Left forelimb (tissue), 1 donor: Measurements from ENCODE around the gene DENND4C.
"Not testable (repeated sequence)": the region's sequence is repeated elsewhere in the genome, so short reads cannot be mapped to it uniquely, and the experiment has no call there.

Source experiments
- DNase-seq: peaks from one replicate; pipeline ENCODE4 v3.0.0-alpha.2; 2018; ENCODE audit warnings: low spot score

The DENND4C gene

GRCh38 chr9:19224563-19224962, 5.9 kb upstream of the DENND4C start:
- DNase-seq = no peak

- DNase-seq = no peak
These were observed 718 bp upstream of the DENND4C start for GRCh38 chr9:19229595-19230354.

DNA sequence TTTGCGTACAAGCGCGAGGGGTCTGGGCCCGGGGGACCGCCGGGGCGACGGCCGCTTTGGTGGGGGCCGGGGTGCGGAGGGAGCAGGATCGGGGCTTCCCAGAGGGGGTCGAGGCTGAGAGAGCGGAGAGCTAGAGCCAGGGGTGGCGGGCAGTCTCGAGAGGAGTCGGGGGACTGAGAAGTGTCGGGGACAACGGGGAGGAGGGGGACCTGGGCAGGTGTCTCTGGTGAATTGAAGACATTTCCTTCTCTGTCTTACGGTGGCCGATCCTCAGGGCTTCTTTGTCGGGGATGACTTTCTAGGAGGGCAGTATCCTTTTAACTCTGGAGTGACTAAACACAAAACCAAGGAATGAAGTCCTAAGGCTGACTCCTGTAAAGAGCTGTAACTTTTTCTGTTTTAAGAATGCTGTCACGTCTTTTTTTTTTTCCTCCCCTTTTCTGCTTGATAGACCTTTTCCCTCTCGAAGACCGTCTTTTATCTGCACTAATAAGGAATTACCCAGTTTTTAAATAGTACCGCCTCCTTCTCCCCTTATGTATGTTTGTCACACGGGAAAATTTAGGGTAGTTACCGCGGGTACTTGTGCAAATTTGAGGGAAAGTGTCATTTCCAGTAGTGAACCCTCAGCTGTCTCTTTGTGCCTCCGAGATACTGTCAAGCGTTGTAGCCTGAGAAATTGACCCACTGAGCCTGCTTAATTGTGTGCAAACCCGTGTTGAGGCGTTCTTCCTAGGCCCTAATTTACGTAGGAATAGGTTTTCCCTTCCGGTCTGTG, 822 bp downstream of the DENND4C start:
- DNase-seq = no peak

DNA sequence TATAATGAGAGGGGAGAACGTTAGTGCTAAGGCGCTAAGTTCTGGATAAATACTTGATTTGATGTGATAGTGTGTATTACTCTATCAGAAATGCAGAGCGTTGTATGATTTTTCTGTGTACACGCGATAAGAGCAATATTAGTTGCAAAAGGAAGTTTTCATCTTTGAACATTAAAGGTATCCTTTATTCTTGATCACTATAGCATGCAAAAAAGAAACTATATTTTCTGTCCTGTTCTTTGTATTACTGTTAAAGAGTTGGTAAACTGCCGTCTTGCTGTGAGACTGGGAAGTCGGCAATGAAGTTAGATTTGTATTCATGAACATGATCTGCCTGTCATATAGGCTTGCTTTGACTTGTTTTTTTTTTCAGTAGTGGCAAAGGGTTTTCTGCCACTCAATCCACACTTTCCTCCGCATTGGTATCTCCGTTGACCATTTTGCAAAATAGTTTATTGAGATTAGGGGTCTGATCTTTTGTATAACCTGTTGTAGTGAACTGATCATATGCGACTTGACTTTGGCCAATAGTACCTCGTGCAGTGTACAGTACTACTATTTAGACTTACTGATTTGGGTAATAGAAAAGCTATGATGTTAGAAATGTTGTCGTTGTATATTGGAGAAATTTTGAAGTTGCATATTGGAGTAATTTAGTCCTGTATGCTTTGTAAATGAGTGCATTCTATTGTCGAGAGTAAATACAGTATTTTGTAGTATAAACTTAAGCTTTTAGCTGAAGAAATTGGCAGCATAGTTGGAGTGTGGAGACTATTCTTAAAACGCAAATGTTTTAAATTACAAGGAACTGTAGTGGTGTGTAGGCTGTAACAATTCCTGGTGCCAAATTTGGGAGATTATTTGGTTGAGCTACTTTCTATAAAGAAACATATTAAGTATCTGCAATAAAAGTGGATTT, 1.7 kb downstream of the DENND4C start:
- no peak for DNase-seq

- no peak for DNase-seq
These were observed 2.3 kb downstream of the DENND4C start for GRCh38 chr9:19232823-19233194.

- DNase-seq = no peak
These were observed 2.9 kb downstream of the DENND4C start for GRCh38 chr9:19233344-19233743.

DNA sequence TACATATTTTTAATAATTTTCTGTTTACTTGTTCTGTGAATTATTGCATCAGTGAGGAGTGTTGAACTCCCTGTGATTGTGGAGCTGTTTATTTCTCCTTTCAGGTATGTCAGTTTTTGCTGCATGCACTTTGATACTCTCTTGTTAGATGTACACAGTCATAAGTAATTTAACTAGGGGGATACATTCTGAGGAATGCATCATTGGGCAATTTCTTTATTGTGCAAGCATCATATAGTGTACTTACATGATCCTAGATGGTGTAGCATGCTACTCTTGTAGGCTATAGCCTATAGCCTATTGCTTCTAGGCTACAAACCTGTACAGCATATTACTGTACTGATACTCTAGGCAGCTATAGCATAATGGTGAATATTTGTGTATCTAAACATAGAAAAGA, 9.5 kb downstream of the DENND4C start:
- DNase-seq = no peak

- no peak for DNase-seq
These were observed 11.2 kb downstream of the DENND4C start for GRCh38 chr9:19241728-19242127.

DNA sequence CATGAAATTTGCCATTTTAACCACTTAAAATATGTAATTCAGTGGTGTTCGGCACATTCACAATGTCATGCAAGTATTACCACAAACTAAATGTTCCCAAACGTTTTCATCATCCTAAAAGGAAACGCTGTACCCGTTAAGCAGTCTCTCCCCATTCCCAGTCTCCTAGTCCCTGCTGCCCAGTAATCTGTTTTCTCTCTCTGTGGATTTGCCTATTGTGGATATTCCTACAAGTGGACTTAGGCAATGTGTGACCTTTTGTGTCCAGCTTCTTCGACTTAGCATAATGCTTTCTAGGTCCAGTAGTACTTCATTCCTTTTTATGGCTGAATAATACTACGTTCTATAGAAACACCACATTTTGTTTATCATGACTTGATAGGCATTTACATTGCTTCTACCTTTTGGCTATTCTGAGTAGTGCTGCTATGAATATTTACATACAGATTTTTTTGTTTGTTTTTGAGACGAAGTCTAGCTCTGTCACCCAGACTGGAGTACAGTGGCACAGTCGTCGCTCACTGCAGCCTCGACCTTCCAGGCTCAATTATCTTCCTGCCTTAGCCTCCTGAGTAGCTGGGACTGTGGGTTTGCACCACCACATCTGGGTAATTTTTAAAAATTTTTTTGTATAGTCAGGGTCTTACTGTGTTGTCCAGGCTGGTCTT, 13.0 kb downstream of the DENND4C start:
- no peak for DNase-seq

DNA sequence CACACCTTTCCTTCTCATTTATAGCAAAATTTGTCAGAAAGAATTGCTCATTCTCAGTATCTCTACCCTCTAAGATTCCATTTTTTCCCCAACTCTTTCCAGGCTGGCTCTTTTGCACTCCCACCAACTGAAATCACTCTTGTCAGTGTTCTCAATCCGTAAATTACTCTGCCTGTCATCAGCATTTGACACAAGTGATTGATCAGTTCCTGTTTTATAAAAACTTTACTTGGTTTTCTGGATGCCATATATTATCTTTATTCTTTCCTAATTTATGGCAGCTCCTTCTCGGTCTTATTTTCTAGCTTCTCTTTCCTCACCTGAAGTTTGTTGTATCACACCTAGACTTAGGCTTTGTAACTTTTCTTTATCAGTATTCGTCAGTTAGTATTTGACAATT, 16.4 kb downstream of the DENND4C start:
- no peak for DNase-seq

GRCh38 chr9:19247420-19247819, 16.9 kb downstream of the DENND4C start:
- DNase-seq = no peak

DNA sequence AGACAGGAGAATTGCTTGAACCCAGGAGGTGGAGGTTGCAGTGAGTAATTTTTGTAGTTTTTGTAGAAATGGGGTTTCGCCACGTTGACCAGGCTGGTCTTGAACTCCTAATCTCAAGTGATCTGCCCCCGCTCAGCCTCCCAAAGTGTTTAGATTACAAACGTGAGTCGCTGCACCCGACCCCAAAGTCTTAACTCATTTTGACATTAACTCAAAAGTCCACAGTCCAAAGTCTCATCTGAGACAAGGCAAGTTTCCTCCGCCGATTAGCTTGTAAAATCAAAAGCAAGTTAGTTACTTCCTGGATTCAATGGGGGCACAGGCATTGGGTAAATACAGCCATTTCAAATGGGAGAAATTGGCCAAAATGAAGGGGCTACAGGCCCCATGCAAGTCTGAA, 19.9 kb downstream of the DENND4C start:
- DNase-seq = not testable (repeated sequence)

GRCh38 chr9:19251203-19251602, 20.7 kb downstream of the DENND4C start:
- not testable (repeated sequence) for DNase-seq

DNA sequence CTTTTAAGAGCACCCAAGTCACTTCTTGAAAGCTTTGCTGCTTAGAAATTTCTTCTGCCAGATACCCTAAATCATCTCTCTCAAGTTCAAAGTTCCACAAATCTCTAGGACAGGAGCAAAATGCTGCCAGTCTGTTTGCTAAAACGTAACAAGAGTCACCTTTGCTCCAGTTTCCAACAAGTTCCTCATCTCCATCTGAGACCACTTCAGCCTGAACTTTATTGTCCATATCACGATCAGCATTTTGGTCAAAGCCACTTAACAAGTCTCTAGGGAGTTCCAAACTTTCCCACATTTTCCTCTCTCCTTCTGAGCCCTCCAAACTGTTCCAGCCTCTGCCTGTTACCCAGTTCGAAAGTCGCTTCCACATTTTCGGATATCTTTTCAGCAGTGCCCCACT, 21.1 kb downstream of the DENND4C start:
- not testable (repeated sequence) for DNase-seq

GRCh38 chr9:19252174-19252884, 21.8 kb downstream of the DENND4C start:
- no peak for DNase-seq

DNA sequence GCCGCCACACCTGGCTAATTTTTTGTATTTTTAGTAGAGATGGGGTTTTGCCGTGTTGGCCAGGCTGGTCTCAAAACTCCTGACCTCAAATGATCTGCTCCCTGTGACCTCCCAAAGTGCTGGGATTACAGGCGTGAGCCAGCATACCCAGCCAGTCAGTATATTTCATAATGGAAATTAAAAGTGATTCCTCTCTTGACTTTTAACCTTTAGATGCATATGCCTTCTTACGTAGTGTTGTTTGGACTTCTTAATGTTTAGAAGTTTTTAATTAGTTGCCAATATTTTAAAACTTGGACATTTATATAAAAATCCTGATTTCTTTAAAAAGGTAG, 22.4 kb downstream of the DENND4C start:
- no peak for DNase-seq

- DNase-seq = no peak
These were observed 24.6 kb downstream of the DENND4C start for GRCh38 chr9:19255112-19255511.

DNA sequence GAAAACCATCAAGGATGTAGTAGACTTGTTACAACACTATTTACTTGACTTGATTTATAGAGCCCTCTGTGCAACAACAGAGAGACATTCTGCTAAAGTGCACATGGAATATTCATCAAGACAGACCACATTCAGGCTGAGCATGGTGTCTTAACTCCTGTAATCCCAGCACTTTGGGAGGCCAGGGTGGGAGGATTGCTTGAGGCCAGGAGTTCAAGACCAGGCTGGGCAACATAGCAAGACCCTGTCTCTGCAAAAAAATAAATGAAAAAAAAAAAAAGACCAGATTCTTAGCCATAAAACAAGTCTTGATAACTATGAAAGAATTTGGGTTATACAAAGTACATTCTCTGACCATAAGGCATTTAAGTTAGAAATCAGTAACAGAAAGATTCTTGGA, 25.3 kb downstream of the DENND4C start:
- DNase-seq = no peak

GRCh38 chr9:19259665-19260255, 29.3 kb downstream of the DENND4C start:
- not testable (repeated sequence) for DNase-seq

- not testable (repeated sequence) for DNase-seq
These were observed 35.1 kb downstream of the DENND4C start for GRCh38 chr9:19265602-19266001.
